Cerebellar cortex (tissue), 1 donor: ENCODE results near the gene TMEM254.
"Not testable (repeated sequence)": the region's sequence is repeated elsewhere in the genome, so short reads cannot be mapped to it uniquely, and the experiment has no call there.

Experiments
- DNase-seq: peaks from one replicate; pipeline ENCODE4 v3.0.0-alpha.2; 2015; ENCODE audit warnings: low spot score

TMEM254 gene

GRCh38 chr10:80133206-80133605 lies 54.7 kb downstream of the TMEM254 start:
- no peak for DNase-seq

- DNase-seq: not testable (repeated sequence)
Measured at GRCh38 chr10:80133687-80134086, 55.2 kb downstream of the TMEM254 start.

GRCh38 chr10:80136134-80136571 lies 57.7 kb downstream of the TMEM254 start:
- no peak for DNase-seq

- DNase-seq: no peak
Measured at GRCh38 chr10:80137031-80137862, 58.8 kb downstream of the TMEM254 start.

- DNase-seq: no peak
Measured at GRCh38 chr10:80137920-80138319, 59.5 kb downstream of the TMEM254 start.

GRCh38 chr10:80139265-80139664 lies 60.8 kb downstream of the TMEM254 start:
- no peak for DNase-seq

- no peak for DNase-seq
Measured at GRCh38 chr10:80140251-80140650, 61.8 kb downstream of the TMEM254 start.

GRCh38 chr10:80141696-80142460 lies 63.4 kb downstream of the TMEM254 start:
- DNase-seq: no peak
